ENCODE data around the gene UNK. TPM values are rescaled to one million over a fixed set of nuclear protein-coding genes. Genes with fewer than 3 reads are reported as not detected.

Gene UNK
- total RNA-seq, 6 experiments from 2014 or later = 5.8 to 29.2 (median 11.1) TPM

- H3K4me3 ChIP-seq = peak overlapping the region; percentile 44 to 60 (median 54)
- ATAC-seq (peak; percentile 59 to 83 (median 70)), DNase-seq (peak; percentile 77 to 84 (median 82))
- H3K27me3 ChIP-seq = no peaks in the 10 kb centered on the region
- H3K27ac ChIP-seq = peak overlapping the region; percentile 40 to 75 (median 45)
- intact Hi-C loops (cut with DNase I) = loop anchor here (5.0 to 10.0 kb wide), 2 partner anchors 71 to 76 kb away; no protein-coding TSS in a partner anchor
- TF ChIP-seq CTCF (IDR thresholded peaks at IDR 0.05) (peak; percentile 54 to 90 (median 80)), POLR2A (IDR thresholded peaks at IDR 0.05) (peak; percentile 11)
- WGBS (ENCODE audit: insufficient coverage, low coverage, low lambda C conversion rate, missing lambda C conversion rate) = 7% methylated on average over 3 of the region's 76 CpGs
- H3K36me3 ChIP-seq = peaks cover 0 to 4% (median 0%) of the 10 kb centered on the region in 4 donors
- H3K9me3 ChIP-seq = no peaks in the 10 kb centered on the region
- H3K4me1 ChIP-seq = peaks cover 0 to 15% (median 7%) of the 10 kb centered on the region in 4 donors
Measured at GRCh38 chr17:75753514-75754377, 30.9 kb upstream of the UNK start.

GRCh38 chr17:75754378-75755204 lies 30.0 kb upstream of the UNK start:
- no peaks in the 10 kb centered on the region for H3K27me3 ChIP-seq
- peaks cover 0 to 14% (median 7%) of the 10 kb centered on the region in 4 donors for H3K4me1 ChIP-seq
- WGBS (ENCODE audit: insufficient coverage, low coverage, low lambda C conversion rate, missing lambda C conversion rate) = 50% methylated on average over 12 of the region's 27 CpGs
- intact Hi-C loops (cut with DNase I) = loop anchor here (5.0 to 10.0 kb wide), 2 partner anchors 70 to 77 kb away; no protein-coding TSS in a partner anchor
- peak in 2 of 3 donors; percentile 71 to 77 for DNase-seq
- peaks cover 0 to 4% (median 0%) of the 10 kb centered on the region in 4 donors for H3K36me3 ChIP-seq
- no peaks in the 10 kb centered on the region for H3K9me3 ChIP-seq
- ATAC-seq = peak; percentile 59 to 67 (median 63)
- peak overlapping the region in 2 of 3 donors; percentile 54 to 60 for H3K4me3 ChIP-seq
- TF ChIP-seq POLR2A (IDR thresholded peaks at IDR 0.05) = peak; percentile 35
- peak in 1 of 4 donors; percentile 8 for TF ChIP-seq CTCF (IDR thresholded peaks at IDR 0.05)
- H3K27ac ChIP-seq = peak overlapping the region; percentile 40 to 75 (median 45)

GRCh38 chr17:75755205-75755901 lies 29.3 kb upstream of the UNK start:
- Histone ChIP-seq H3K27me3 (no peaks in the 10 kb centered on the region), H3K27ac (no peak overlapping the region), H3K4me3 (no peak overlapping the region), H3K9me3 (no peaks in the 10 kb centered on the region), H3K36me3 (peaks cover 0 to 4% (median 0%) of the 10 kb centered on the region in 4 donors), H3K4me1 (peaks cover 0 to 12% (median 5%) of the 10 kb centered on the region in 4 donors)
- ATAC-seq (peak; percentile 2 to 24 (median 18)), DNase-seq (peak in 2 of 3 donors; percentile 35 to 56)
- TF ChIP-seq POLR2A (IDR thresholded peaks at IDR 0.05) = no peak
- intact Hi-C loops (cut with DNase I) = loop anchor here in 1 of 2 donors (10.0 kb wide), 1 partner anchor 69 kb away; no protein-coding TSS in a partner anchor
- 53% methylated on average over 3 of the region's 20 CpGs for WGBS (ENCODE audit: insufficient coverage, low coverage, low lambda C conversion rate, missing lambda C conversion rate)

- Histone ChIP-seq H3K4me3 (no peak overlapping the region), H3K36me3 (peaks cover 0 to 4% (median 0%) of the 10 kb centered on the region in 4 donors), H3K27ac (no peak overlapping the region), H3K4me1 (peaks cover 0 to 12% (median 5%) of the 10 kb centered on the region in 4 donors), H3K9me3 (no peaks in the 10 kb centered on the region), H3K27me3 (no peaks in the 10 kb centered on the region)
- TF ChIP-seq POLR2A (IDR thresholded peaks at IDR 0.05) = no peak
- TF ChIP-seq CTCF (IDR thresholded peaks at IDR 0.05) = no peak
- intact Hi-C loops (cut with DNase I) = loop anchor here in 1 of 2 donors (10.0 kb wide), 1 partner anchor 69 kb away; no protein-coding TSS in a partner anchor
- peak in 1 of 3 donors; percentile 13 for DNase-seq
- ATAC-seq = no peak
- WGBS (ENCODE audit: insufficient coverage, low coverage, low lambda C conversion rate, missing lambda C conversion rate) = no CpG with 5 or more reads among the region's 2 CpGs
Measured at GRCh38 chr17:75755990-75756389, 28.6 kb upstream of the UNK start.

Data from right lobe of liver (tissue), 6 donors.